LNCAP (cell line): ENCODE results near the gene GRM1.

Source experiments
- CTCF ChIP-seq: fragments of 450-650 bp; IDR thresholded peaks from 2 replicates; pipeline ENCODE4 v1.5.1; 2017; ENCODE audit warnings: mild to moderate bottlenecking

GRM1 gene

GRCh38 chr6:146336191-146336590 is 307.3 kb downstream of the GRM1 start:
- no peak for TF ChIP-seq CTCF

GRCh38 chr6:146337376-146337775 is 308.5 kb downstream of the GRM1 start:
- no peak for TF ChIP-seq CTCF

- TF ChIP-seq CTCF = no peak
These were observed 310.9 kb downstream of the GRM1 start for GRCh38 chr6:146339716-146340115.

GRCh38 chr6:146341493-146342230 is 312.8 kb downstream of the GRM1 start:
- TF ChIP-seq CTCF = no peak

GRCh38 chr6:146345598-146345997 is 316.7 kb downstream of the GRM1 start:
- no peak for TF ChIP-seq CTCF

- no peak for TF ChIP-seq CTCF
These were observed 318.2 kb downstream of the GRM1 start for GRCh38 chr6:146347090-146347489.

- TF ChIP-seq CTCF = no peak
These were observed 318.8 kb downstream of the GRM1 start for GRCh38 chr6:146347690-146348089.

GRCh38 chr6:146351018-146351417 is 322.2 kb downstream of the GRM1 start:
- no peak for TF ChIP-seq CTCF
